HCT116 (cell line): ENCODE data around the gene RAX. TPM values are rescaled to one million over a fixed set of nuclear protein-coding genes. Genes with fewer than 3 reads are reported as not detected.

Experiments
- ATAC-seq: fragments of 200-7000 bp; cut with Tn5 transposase; 2 replicates; pipeline ENCODE4 v1.9.1; 2020; ENCODE audit warnings: mild to moderate bottlenecking, moderate library complexity
- BruUV-seq: library from RNA; stranded (reverse); fragments of 400-500 nt; replicated peaks from 2 replicates; lab custom pipeline; 2021; lab: Mats Ljungman, UMichigan
- CTCF ChIA-PET: fragments of 300-600 bp; sonication (Branson Sonifier 250); formaldehyde crosslinking; loops from one replicate; lab custom pipeline; 2021; ENCODE audit warnings: antibody characterized with exemption; lab: Charles Lee
- POLR2A ChIA-PET: fragments of 300-600, 350-600 bp; sonication (Branson Sonifier 250); formaldehyde crosslinking; loops from one replicate; lab custom pipeline; 2021; ENCODE audit warnings: antibody characterized with exemption; lab: Charles Lee
- RAD21 ChIA-PET, 2 experiments: fragments of 300-600 bp; sonication (Branson Sonifier 250); formaldehyde crosslinking; loops; one replicate each; lab custom pipeline; 2023; ENCODE audit warnings: low total read pairs in 2 of 2; ENCODE audit not compliant: uncharacterized antibody in 2 of 2, unreplicated experiment in 2 of 2, low non-redundant PET in 1 of 2; lab: Charles Lee
- DNase-seq: peaks from one replicate; pipeline ENCODE4 v3.0.0-alpha.2; 2010; ENCODE audit warnings: low read depth, low spot score
- H2AFZ ChIP-seq: fragments of 200-600 bp; shearing (Covaris generic), sonication (generic); 2 replicates; pipeline ENCODE4 v1.6.1; 2017; ENCODE audit warnings: low read depth, mixed run types, mixed read lengths, antibody characterized with exemption, low read length; ENCODE audit not compliant: poor library complexity, severe bottlenecking
- H3K27ac ChIP-seq: 2 replicates; pipeline ENCODE4 v1.5.1; 2012; ENCODE audit warnings: low read depth, low read length
- H3K27me3 ChIP-seq: fragments of 200-600 bp; sonication (generic); 2 replicates; pipeline ENCODE4 v1.6.1; 2016; ENCODE audit warnings: mixed run types, low read length, mixed read lengths; ENCODE audit not compliant: insufficient read depth
- H3K36me3 ChIP-seq, 2 experiments: fragments of 200-500 bp in 1 of 2; fragments of 200-600 bp in 1 of 2; sonication (Bioruptor generic) in 1 of 2; sonication (generic) in 1 of 2; 2 replicates each; pipeline versions ENCODE4 v1.5.1 to v1.6.1; 2014 to 2016; ENCODE audit warnings: low read length in 2 of 2, inconsistent platforms in 1 of 2, mixed read lengths in 1 of 2, mixed run types in 1 of 2; ENCODE audit not compliant: insufficient read depth in 2 of 2, control insufficient read depth in 1 of 2
- H3K4me1 ChIP-seq, 2 experiments: fragments of 200-600 bp in 1 of 2; sonication (generic) in 1 of 2; 2 replicates each; pipeline versions ENCODE4 v1.5.1 to v1.6.1; 2012 to 2017; ENCODE audit warnings: low read length in 2 of 2, inconsistent platforms in 1 of 2, mild to moderate bottlenecking in 1 of 2, mixed read lengths in 1 of 2, mixed run types in 1 of 2, moderate library complexity in 1 of 2; ENCODE audit not compliant: insufficient read depth in 2 of 2, control insufficient read depth in 1 of 2
- H3K4me2 ChIP-seq: fragments of 200-600 bp; sonication (generic); 2 replicates; pipeline ENCODE4 v1.6.1; 2017; ENCODE audit warnings: mixed run types, low read length, mixed read lengths
- H3K4me3 ChIP-seq, 2 experiments: fragments of 200-600 bp in 1 of 2; sonication (generic) in 1 of 2; replicated peaks in 1 of 2; 2 replicates each; pipeline ENCODE4 v1.5.1; 2011 to 2016; ENCODE audit warnings: low read length in 2 of 2, control low read depth in 1 of 2, low read depth in 1 of 2, mild to moderate bottlenecking in 1 of 2, mixed read lengths in 1 of 2, mixed run types in 1 of 2
- H3K79me2 ChIP-seq: fragments of 200-600 bp; sonication (generic); 2 replicates; pipeline ENCODE4 v1.6.1; 2017; ENCODE audit warnings: mild to moderate bottlenecking, mixed run types, low read length, moderate library complexity, mixed read lengths; ENCODE audit not compliant: insufficient read depth
- H3K9ac ChIP-seq: fragments of 200-600 bp; sonication (generic); 2 replicates; pipeline ENCODE4 v1.6.1; 2016; ENCODE audit warnings: low read length, mixed read lengths
- H3K9me2 ChIP-seq: fragments of 200-600 bp; sonication (generic), shearing (Covaris generic); 2 replicates; pipeline ENCODE4 v1.6.1; 2017; ENCODE audit warnings: mixed run types, mild to moderate bottlenecking, moderate library complexity; ENCODE audit not compliant: insufficient read depth
- H3K9me3 ChIP-seq, 2 experiments: fragments of 200-500 bp in 1 of 2; fragments of 200-600 bp in 1 of 2; sonication (Bioruptor generic) in 1 of 2; sonication (generic) in 1 of 2; 2 replicates each; pipeline ENCODE4 v1.6.1; 2014 to 2017; ENCODE audit warnings: low read length in 2 of 2, mixed read lengths in 2 of 2, inconsistent platforms in 1 of 2, low read depth in 1 of 2, mild to moderate bottlenecking in 1 of 2, mixed run types in 1 of 2, moderate library complexity in 1 of 2; ENCODE audit not compliant: control insufficient read depth in 1 of 2, insufficient read depth in 1 of 2
- H4K20me1 ChIP-seq: fragments of 200-600 bp; sonication (generic), shearing (Covaris generic); 2 replicates; pipeline ENCODE4 v1.6.1; 2017; ENCODE audit warnings: mixed run types, mild to moderate bottlenecking, moderate library complexity; ENCODE audit not compliant: insufficient read depth
- CBX3 ChIP-seq: IDR thresholded peaks from 2 replicates; pipeline ENCODE4 v1.6.1; 2012; ENCODE audit warnings: low read depth
- CEBPB ChIP-seq: IDR thresholded peaks from 2 replicates; pipeline ENCODE4 v1.6.1; 2012; ENCODE audit warnings: low read depth
- ELF1 ChIP-seq: IDR thresholded peaks from 2 replicates; pipeline ENCODE4 v1.6.1; 2012; ENCODE audit warnings: low read depth, borderline replicate concordance
- EZH2phosphoT487 ChIP-seq: fragments of 200-600 bp; IDR thresholded peaks from 2 replicates; pipeline ENCODE4 v1.6.1; 2018; ENCODE audit warnings: antibody characterized with exemption, borderline replicate concordance
- FOSL1 ChIP-seq: IDR thresholded peaks from 2 replicates; pipeline ENCODE4 v1.6.1; 2012; ENCODE audit warnings: low read depth
- JUND ChIP-seq: IDR thresholded peaks from 2 replicates; pipeline ENCODE4 v1.6.1; 2012
- POLR2A ChIP-seq: IDR thresholded peaks from 2 replicates; pipeline ENCODE4 v1.7.0; 2011; ENCODE audit warnings: borderline replicate concordance; ENCODE audit not compliant: insufficient read depth, insufficient read length; ENCODE audit errors: extremely low read depth
- SRF ChIP-seq: IDR thresholded peaks from 2 replicates; pipeline ENCODE4 v1.6.1; 2012; ENCODE audit warnings: low read depth
- ZFX ChIP-seq: fragments of 450-650 bp; IDR thresholded peaks from 2 replicates; pipeline ENCODE4 v1.6.1; 2017
- intact Hi-C: fragments of 100-400 bp; cut with micrococcal nuclease; formaldehyde crosslinking; loops from 2 replicates; pipeline ENCODE4 v1.10.0; 2022
- total RNA-seq: library from RNA; stranded (reverse); gene quantifications from one replicate; pipeline ENCODE4 v1.2.1, GENCODE V29; 2021; ENCODE audit not compliant: unreplicated experiment

The RAX gene
- total RNA-seq, 1 experiment from 2014 or later: not detected

DNA sequence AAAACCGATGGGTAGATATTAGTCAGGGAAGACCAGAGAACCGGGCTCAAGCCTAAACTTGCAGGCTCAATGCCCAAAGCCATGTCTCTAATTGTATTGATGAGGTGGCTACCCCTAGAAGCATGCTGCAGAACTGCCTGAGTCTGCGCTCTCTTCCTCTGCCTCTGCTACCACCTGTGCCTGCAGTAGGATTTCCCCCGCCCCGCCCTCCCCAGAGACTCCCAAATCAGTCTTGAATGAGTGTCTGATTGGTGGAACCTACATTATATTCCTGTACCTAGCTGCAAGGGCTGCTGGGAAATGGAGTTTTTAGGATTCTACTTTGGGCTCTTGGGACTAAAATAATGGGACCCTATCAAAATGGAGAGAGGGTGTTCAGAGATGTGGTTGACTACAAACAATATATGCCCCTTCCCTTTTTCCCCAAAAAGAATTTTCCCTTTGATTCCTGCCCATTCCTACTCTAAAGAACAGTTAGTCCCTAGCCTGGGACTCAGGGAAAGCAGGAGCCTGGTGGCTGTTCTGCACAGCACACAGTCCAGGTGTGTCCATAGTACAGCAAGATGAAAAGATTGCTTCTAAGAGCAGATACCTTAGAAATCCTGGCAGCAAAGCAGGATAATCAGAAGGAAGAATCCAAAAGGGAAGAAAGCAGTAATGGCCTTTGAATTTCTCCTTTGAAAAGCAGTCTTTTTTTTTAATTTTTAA, 40.8 kb downstream of the RAX start:
- H3K9ac ChIP-seq: no peak overlapping the region
- TF ChIP-seq FOSL1: no peak
- TF ChIP-seq POLR2A: no peak
- TF ChIP-seq CBX3: no peak
- TF ChIP-seq EZH2phosphoT487: no peak
- TF ChIP-seq ZFX: no peak
- TF ChIP-seq JUND: no peak
- no peak for TF ChIP-seq ELF1
- no peak for TF ChIP-seq SRF
- peaks cover 43% of the 10 kb centered on the region for H3K27me3 ChIP-seq
- ChIA-PET CTCF (interaction anchor here (1.0 kb wide), 1 partner anchor 17 kb away, joined by 6 read pairs; no protein-coding TSS in a partner anchor), POLR2A (no interaction called here), RAD21 (no interaction called here)
- DNase-seq (no peak), ATAC-seq (peak; percentile 61)
- H3K9me2 ChIP-seq: no peaks in the 10 kb centered on the region
- H4K20me1 ChIP-seq: no peaks in the 10 kb centered on the region
- H3K36me3 ChIP-seq: no peaks in the 10 kb centered on the region
- H3K27ac ChIP-seq: no peak overlapping the region
- no peaks in the 10 kb centered on the region for H3K4me1 ChIP-seq
- H3K79me2 ChIP-seq: no peaks in the 10 kb centered on the region
- no TSS peak for BruUV-seq
- no peak overlapping the region for H3K4me2 ChIP-seq
- intact Hi-C loops: no loop called here
- no peaks in the 10 kb centered on the region for H3K9me3 ChIP-seq
- no peak overlapping the region for H2AFZ ChIP-seq
- H3K4me3 ChIP-seq: no peak overlapping the region

DNA sequence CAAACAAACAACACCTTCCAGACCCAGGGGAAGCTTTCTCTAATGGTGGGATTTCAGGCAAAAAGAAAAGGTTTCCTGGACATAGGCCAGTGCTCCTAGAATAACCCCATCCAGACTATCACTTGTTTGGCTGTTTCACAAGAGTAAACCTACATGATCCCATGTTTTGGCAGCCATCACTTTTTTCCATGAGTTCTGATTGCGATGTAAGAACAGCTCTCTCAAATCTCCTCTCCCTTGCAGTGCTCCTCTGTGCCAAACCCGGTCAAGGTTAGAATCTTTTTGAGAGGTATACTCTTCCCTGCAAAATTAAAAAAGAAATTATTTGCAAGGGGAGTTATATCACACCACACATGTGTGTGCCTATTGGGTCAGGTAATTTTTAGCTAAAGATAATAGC, 41.4 kb downstream of the RAX start:
- no TSS peak for BruUV-seq
- Histone ChIP-seq H3K27ac (no peak overlapping the region), H3K9ac (no peak overlapping the region), H3K4me2 (no peak overlapping the region), H3K9me2 (no peaks in the 10 kb centered on the region), H3K9me3 (no peaks in the 10 kb centered on the region), H3K4me1 (no peaks in the 10 kb centered on the region), H3K27me3 (peaks cover 49% of the 10 kb centered on the region), H3K4me3 (no peak overlapping the region), H4K20me1 (no peaks in the 10 kb centered on the region), H2AFZ (no peak overlapping the region), H3K79me2 (no peaks in the 10 kb centered on the region), H3K36me3 (no peaks in the 10 kb centered on the region)
- intact Hi-C loops: no loop called here
- ChIA-PET POLR2A (no interaction called here), CTCF (interaction anchor here (1.0 kb wide), 1 partner anchor 17 kb away, joined by 6 read pairs; no protein-coding TSS in a partner anchor), RAD21 (no interaction called here)
- DNase-seq (no peak), ATAC-seq (no peak)
- TF ChIP-seq CEBPB: no peak
